ENCODE measurements around the gene FOSL2. TPM values are rescaled to one million over a fixed set of nuclear protein-coding genes. Genes with fewer than 3 reads are reported as not detected.

Gene FOSL2
- total RNA-seq, 1 experiment from 2014 or later, result 53.7 TPM

- TF ChIP-seq CTCF (IDR thresholded peaks at IDR 0.05; ENCODE audit: unreplicated experiment), result no peak
- no TSS peak for BruUV-seq (replicated peaks)
- no peaks in the 10 kb centered on the region for H3K27me3 Mint-ChIP-seq (ENCODE audit: unreplicated experiment)
Measured at GRCh38 chr2:28360058-28360717, 32.5 kb upstream of the FOSL2 start.

DNA sequence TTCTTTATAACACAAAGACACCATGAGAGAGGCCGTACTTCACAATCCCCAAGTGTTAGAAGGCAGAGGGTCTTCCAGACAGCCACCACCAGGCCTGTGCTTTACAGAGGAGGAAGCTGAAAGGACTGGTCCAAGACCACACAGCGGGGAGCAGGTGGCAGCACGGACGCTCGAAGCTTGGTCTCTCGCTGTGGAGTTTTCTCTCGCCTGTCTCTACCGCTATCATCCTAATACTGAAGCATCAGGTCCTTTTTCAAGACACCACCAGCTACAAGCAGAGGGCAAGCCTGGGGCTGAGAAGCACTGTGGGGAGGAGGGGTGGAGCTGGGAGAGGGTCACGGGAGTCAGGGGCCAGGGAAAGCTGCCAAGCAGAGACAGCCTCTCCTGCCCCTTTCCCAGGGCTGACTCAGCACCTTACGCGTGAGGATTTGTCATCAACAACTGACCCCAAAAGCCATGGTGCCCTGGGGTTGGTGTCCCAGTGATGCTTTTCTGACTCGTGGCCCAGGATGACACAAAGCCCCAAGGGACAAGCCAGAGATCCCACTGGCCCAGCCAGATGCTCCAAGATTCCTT is 31.9 kb upstream of the FOSL2 start:
- H3K4me3 Mint-ChIP-seq (ENCODE audit: low read depth, unreplicated experiment), result no peak overlapping the region
- intact Hi-C loops (cut with micrococcal nuclease; ENCODE audit: unreplicated experiment), result no loop called here
- no peak for DNase-seq
- TF ChIP-seq CTCF (IDR thresholded peaks at IDR 0.05; ENCODE audit: unreplicated experiment), result no peak
- CTCF ChIA-PET, result no interaction called here
- peaks cover 8% of the 10 kb centered on the region for H3K36me3 Mint-ChIP-seq (ENCODE audit: insufficient read depth, unreplicated experiment)
- no peaks in the 10 kb centered on the region for H3K27me3 Mint-ChIP-seq (ENCODE audit: unreplicated experiment)
- no peak overlapping the region for H3K27ac Mint-ChIP-seq (ENCODE audit: unreplicated experiment)
- peaks cover 62% of the 10 kb centered on the region for H3K4me1 Mint-ChIP-seq (ENCODE audit: low read depth, unreplicated experiment)
- no peaks in the 10 kb centered on the region for H3K9me3 Mint-ChIP-seq (ENCODE audit: low read depth, unreplicated experiment)
- BruUV-seq (replicated peaks), result no TSS peak

More at GRCh38 chr2:28360058-28360717, 32.5 kb upstream of the FOSL2 start:
- Mint-ChIP-seq H3K4me1 (ENCODE audit: low read depth, unreplicated experiment) (peaks cover 57% of the 10 kb centered on the region), H3K36me3 (ENCODE audit: insufficient read depth, unreplicated experiment) (peaks cover 11% of the 10 kb centered on the region), H3K27ac (ENCODE audit: unreplicated experiment) (peak overlapping the region; percentile 84), H3K4me3 (ENCODE audit: low read depth, unreplicated experiment) (no peak overlapping the region), H3K9me3 (ENCODE audit: low read depth, unreplicated experiment) (no peaks in the 10 kb centered on the region)
- DNase-seq, result no peak
- intact Hi-C loops (cut with micrococcal nuclease; ENCODE audit: unreplicated experiment), result no loop called here
- CTCF ChIA-PET, result interaction anchor here (1.2 kb wide), 1 partner anchor 47 kb away, joined by 3 read pairs; no protein-coding TSS in a partner anchor

GRCh38 chr2:28361991-28362710 is 30.5 kb upstream of the FOSL2 start:
- H3K36me3 Mint-ChIP-seq (ENCODE audit: insufficient read depth, unreplicated experiment), result peaks cover 6% of the 10 kb centered on the region
- H3K9me3 Mint-ChIP-seq (ENCODE audit: low read depth, unreplicated experiment), result no peaks in the 10 kb centered on the region
- intact Hi-C loops (cut with micrococcal nuclease; ENCODE audit: unreplicated experiment), result no loop called here
- DNase-seq, result no peak
- no peak overlapping the region for H3K4me3 Mint-ChIP-seq (ENCODE audit: low read depth, unreplicated experiment)
- peaks cover 75% of the 10 kb centered on the region for H3K4me1 Mint-ChIP-seq (ENCODE audit: low read depth, unreplicated experiment)
- BruUV-seq (replicated peaks), result no TSS peak
- CTCF ChIA-PET, result no interaction called here
- H3K27me3 Mint-ChIP-seq (ENCODE audit: unreplicated experiment), result no peaks in the 10 kb centered on the region
- no peak for TF ChIP-seq CTCF (IDR thresholded peaks at IDR 0.05; ENCODE audit: unreplicated experiment)
- no peak overlapping the region for H3K27ac Mint-ChIP-seq (ENCODE audit: unreplicated experiment)

DNA sequence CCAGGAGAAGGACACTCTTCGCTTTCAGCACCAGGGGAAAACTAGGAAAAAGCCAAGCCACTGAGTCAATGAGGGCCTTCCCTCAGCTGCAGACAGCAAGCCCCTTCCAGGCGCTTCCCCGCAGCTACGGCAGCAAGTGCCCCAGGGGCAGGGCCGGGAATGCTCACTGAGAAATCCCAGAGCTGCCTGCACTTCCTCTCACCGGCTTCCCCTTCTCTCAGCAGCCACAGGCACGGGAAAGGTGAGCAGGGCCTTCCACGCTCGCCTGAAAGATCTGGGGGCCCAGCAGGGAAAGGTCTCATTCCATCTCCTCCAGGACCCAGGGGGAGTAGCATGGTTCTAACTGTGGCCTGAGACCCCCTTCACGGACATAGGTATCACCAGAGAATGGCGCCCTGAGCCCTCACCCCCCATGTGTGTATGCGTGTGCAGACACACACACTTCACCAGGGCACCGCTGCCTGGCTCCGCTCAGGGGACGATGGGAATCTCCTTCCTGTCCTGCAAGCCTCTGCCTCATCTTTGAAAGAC is 29.6 kb upstream of the FOSL2 start:
- intact Hi-C loops (cut with micrococcal nuclease; ENCODE audit: unreplicated experiment), result no loop called here
- H3K4me3 Mint-ChIP-seq (ENCODE audit: low read depth, unreplicated experiment), result no peak overlapping the region
- H3K9me3 Mint-ChIP-seq (ENCODE audit: low read depth, unreplicated experiment), result no peaks in the 10 kb centered on the region
- TF ChIP-seq CTCF (IDR thresholded peaks at IDR 0.05; ENCODE audit: unreplicated experiment), result no peak
- CTCF ChIA-PET, result no interaction called here
- peaks cover 6% of the 10 kb centered on the region for H3K36me3 Mint-ChIP-seq (ENCODE audit: insufficient read depth, unreplicated experiment)
- BruUV-seq (replicated peaks), result no TSS peak
- DNase-seq, result no peak
- peaks cover 81% of the 10 kb centered on the region for H3K4me1 Mint-ChIP-seq (ENCODE audit: low read depth, unreplicated experiment)
- H3K27ac Mint-ChIP-seq (ENCODE audit: unreplicated experiment), result no peak overlapping the region
- no peaks in the 10 kb centered on the region for H3K27me3 Mint-ChIP-seq (ENCODE audit: unreplicated experiment)
